Measurements from ENCODE around the gene SEPSECS. TPM values are rescaled to one million over a fixed set of nuclear protein-coding genes. Genes with fewer than 3 reads are reported as not detected.

The SEPSECS gene
- total RNA-seq, 1 experiment from 2014 or later: 4.0 TPM

- intact Hi-C loops (cut with micrococcal nuclease; ENCODE audit: unreplicated experiment) (no loop called here), in situ Hi-C loops (cut with HindIII; ENCODE audit: low pct_unique_long_range_greater_than_20kb, low sequenced_read_pairs) (no loop called here)
- no peaks in the 10 kb centered on the region for H3K4me1 ChIP-seq (ENCODE audit: control insufficient read depth, insufficient read depth, low read length)
- no peak overlapping the region for H3K4me3 ChIP-seq (ENCODE audit: low read depth in 2 of 2, low read length in 2 of 2)
- no peak overlapping the region for H3K27ac ChIP-seq (ENCODE audit: low read length)
- H3K27me3 ChIP-seq (ENCODE audit: control insufficient read depth, insufficient read depth, low read length): no peaks in the 10 kb centered on the region
- ChIA-PET CTCF (no interaction called here), POLR2A (no interaction called here)
- TF ChIP-seq POLR2AphosphoS5 (IDR thresholded peaks at IDR 0.05; ENCODE audit: low read depth, low read length) (no peak), TCF7L2 (IDR thresholded peaks at IDR 0.05; ENCODE audit: low read depth, low read length) (no peak), SIN3A (IDR thresholded peaks at IDR 0.05; ENCODE audit: borderline replicate concordance, insufficient read depth, low read depth, low read length) (no peak)
- TF ChIP-seq, protein P1, sequence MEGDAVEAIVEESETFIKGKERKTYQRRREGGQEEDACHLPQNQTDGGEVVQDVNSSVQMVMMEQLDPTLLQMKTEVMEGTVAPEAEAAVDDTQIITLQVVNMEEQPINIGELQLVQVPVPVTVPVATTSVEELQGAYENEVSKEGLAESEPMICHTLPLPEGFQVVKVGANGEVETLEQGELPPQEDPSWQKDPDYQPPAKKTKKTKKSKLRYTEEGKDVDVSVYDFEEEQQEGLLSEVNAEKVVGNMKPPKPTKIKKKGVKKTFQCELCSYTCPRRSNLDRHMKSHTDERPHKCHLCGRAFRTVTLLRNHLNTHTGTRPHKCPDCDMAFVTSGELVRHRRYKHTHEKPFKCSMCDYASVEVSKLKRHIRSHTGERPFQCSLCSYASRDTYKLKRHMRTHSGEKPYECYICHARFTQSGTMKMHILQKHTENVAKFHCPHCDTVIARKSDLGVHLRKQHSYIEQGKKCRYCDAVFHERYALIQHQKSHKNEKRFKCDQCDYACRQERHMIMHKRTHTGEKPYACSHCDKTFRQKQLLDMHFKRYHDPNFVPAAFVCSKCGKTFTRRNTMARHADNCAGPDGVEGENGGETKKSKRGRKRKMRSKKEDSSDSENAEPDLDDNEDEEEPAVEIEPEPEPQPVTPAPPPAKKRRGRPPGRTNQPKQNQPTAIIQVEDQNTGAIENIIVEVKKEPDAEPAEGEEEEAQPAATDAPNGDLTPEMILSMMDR (IDR thresholded peaks at IDR 0.05): no peak
- TF ChIP-seq, protein P2, sequence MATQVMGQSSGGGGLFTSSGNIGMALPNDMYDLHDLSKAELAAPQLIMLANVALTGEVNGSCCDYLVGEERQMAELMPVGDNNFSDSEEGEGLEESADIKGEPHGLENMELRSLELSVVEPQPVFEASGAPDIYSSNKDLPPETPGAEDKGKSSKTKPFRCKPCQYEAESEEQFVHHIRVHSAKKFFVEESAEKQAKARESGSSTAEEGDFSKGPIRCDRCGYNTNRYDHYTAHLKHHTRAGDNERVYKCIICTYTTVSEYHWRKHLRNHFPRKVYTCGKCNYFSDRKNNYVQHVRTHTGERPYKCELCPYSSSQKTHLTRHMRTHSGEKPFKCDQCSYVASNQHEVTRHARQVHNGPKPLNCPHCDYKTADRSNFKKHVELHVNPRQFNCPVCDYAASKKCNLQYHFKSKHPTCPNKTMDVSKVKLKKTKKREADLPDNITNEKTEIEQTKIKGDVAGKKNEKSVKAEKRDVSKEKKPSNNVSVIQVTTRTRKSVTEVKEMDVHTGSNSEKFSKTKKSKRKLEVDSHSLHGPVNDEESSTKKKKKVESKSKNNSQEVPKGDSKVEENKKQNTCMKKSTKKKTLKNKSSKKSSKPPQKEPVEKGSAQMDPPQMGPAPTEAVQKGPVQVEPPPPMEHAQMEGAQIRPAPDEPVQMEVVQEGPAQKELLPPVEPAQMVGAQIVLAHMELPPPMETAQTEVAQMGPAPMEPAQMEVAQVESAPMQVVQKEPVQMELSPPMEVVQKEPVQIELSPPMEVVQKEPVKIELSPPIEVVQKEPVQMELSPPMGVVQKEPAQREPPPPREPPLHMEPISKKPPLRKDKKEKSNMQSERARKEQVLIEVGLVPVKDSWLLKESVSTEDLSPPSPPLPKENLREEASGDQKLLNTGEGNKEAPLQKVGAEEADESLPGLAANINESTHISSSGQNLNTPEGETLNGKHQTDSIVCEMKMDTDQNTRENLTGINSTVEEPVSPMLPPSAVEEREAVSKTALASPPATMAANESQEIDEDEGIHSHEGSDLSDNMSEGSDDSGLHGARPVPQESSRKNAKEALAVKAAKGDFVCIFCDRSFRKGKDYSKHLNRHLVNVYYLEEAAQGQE (IDR thresholded peaks at IDR 0.05; ENCODE audit: insufficient read depth in 1 of 2, low read depth in 2 of 2, low read length in 1 of 2): no peak
- DNase-seq (ENCODE audit: low read depth, low spot score): no peak
- H3K36me3 ChIP-seq (ENCODE audit: control insufficient read depth, insufficient read depth, low read length): no peaks in the 10 kb centered on the region
- no peaks in the 10 kb centered on the region for H3K9me3 ChIP-seq (ENCODE audit: control insufficient read depth, insufficient read depth, low read depth, low read length)
- ATAC-seq: no peak
- no TSS peak for BruUV-seq (replicated peaks)
These were observed 37.0 kb downstream of the SEPSECS start for GRCh38 chr4:25123236-25123635.

DNA sequence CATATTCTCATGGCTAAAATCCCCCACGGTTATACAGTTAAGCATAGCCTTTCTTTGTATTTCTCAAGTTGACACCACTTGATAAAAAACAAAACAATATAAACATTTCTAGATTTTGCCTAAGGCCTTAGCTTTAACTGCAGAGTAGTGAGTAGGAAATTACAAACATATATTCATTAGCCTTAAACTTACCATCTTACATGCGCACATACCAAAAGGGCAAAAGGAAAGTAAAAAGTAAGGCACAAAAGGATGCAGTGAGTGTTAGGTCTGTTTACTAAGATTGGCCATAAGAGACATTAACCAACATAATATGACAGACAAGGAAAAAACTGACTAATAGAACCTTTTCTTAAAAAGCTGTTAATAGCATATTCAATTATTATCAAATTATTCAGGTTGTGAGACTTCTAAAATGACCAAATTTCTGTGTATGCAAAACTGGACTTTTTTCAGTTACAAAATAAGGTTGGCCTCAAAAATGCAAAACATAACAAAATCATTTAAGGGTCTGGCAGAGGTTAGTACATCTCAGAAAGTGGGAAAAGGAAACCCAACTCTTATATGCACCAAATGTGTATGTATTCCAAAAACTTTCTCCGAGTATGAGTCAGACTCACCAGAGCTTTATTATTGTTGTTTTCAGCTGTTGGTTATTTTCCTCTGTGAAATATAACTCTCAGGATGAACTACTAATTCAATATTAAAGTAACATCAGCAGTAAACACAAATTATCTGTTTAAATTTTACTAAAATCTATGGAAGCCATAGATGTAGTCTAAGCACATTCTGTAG lies 39.9 kb downstream of the SEPSECS start:
- no TSS peak for BruUV-seq (replicated peaks)
- POLR2A ChIA-PET: interaction anchor here (0.7 kb wide), 1 partner anchor 257 kb away, joined by 5 read pairs; the partner anchor contains the start of gene ANAPC4
- intact Hi-C loops (cut with micrococcal nuclease; ENCODE audit: unreplicated experiment) (no loop called here), in situ Hi-C loops (cut with HindIII; ENCODE audit: low pct_unique_long_range_greater_than_20kb, low sequenced_read_pairs) (no loop called here)
- DNase-seq (ENCODE audit: low read depth, low spot score): no peak
- TF ChIP-seq, protein P1 (IDR thresholded peaks at IDR 0.05): no peak
- TF ChIP-seq POLR2AphosphoS5 (IDR thresholded peaks at IDR 0.05; ENCODE audit: low read depth, low read length) (no peak), SIN3A (IDR thresholded peaks at IDR 0.05; ENCODE audit: borderline replicate concordance, insufficient read depth, low read depth, low read length) (no peak), TCF7L2 (IDR thresholded peaks at IDR 0.05; ENCODE audit: low read depth, low read length) (no peak)
- TF ChIP-seq, protein P2 (IDR thresholded peaks at IDR 0.05; ENCODE audit: insufficient read depth in 1 of 2, low read depth in 2 of 2, low read length in 1 of 2): no peak
- Histone ChIP-seq H3K27me3 (ENCODE audit: control insufficient read depth, insufficient read depth, low read length) (no peaks in the 10 kb centered on the region), H3K9me3 (ENCODE audit: control insufficient read depth, insufficient read depth, low read depth, low read length) (no peaks in the 10 kb centered on the region), H3K36me3 (ENCODE audit: control insufficient read depth, insufficient read depth, low read length) (no peaks in the 10 kb centered on the region), H3K27ac (ENCODE audit: low read length) (no peak overlapping the region), H3K4me1 (ENCODE audit: control insufficient read depth, insufficient read depth, low read length) (no peaks in the 10 kb centered on the region), H3K4me3 (ENCODE audit: low read depth in 2 of 2, low read length in 2 of 2) (no peak overlapping the region)
- no peak for ATAC-seq
- CTCF ChIA-PET: no interaction called here

All from Panc1 (cell line).